ENCODE measurements around the gene TBX15.

Gene TBX15

GRCh38 chr1:118988186-118989005, at the start of gene TBX15:
TSS of gene TBX15 (minus strand) at chr1:118988343. CDS start at chr1:118987795, 548 bp downstream.
- Histone ChIP-seq H3K27me3 (replicated peaks; ENCODE audit: control insufficient read depth, insufficient read depth, low read length) (no peaks in the 10 kb centered on the region), H3K36me3 (ENCODE audit: control insufficient read depth, insufficient read depth, low read length, severe bottlenecking) (no peaks in the 10 kb centered on the region), H3K9ac (ENCODE audit: low read length) (peak within 1 kb of the TSS; percentile 94), H3K4me1 (ENCODE audit: control insufficient read depth, insufficient read depth, low read length) (peaks cover 14% of the 10 kb centered on the region), H3K4me3 (ENCODE audit: low read length) (peak within 1 kb of the TSS; percentile 96), H3K9me3 (ENCODE audit: control insufficient read depth, low read length) (no peaks in the 10 kb centered on the region)
- no peak for DNase-seq (ENCODE audit: low read depth)

DNA sequence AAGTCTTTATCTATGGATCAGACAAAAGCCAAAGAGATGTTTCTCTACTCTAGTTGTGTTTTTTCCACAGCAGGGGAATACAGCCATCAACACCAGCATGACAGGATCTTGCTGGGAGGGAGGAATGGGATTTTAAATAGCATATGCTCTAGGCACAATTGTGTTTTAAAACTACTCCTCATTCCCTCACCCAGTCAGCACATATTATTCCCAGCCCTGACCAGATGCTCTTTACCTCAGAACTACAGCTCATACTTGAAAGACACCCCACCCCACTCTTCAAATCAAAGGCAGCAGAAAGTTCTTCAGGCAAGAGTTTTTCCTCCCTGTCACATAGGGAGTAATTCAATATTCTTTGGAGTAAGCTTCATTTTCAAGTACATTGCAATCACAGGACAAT, 46.2 kb upstream of the TBX15 start:
- Histone ChIP-seq H3K9ac (ENCODE audit: low read length) (no peak overlapping the region), H3K4me3 (ENCODE audit: low read length) (no peak overlapping the region)

DNA sequence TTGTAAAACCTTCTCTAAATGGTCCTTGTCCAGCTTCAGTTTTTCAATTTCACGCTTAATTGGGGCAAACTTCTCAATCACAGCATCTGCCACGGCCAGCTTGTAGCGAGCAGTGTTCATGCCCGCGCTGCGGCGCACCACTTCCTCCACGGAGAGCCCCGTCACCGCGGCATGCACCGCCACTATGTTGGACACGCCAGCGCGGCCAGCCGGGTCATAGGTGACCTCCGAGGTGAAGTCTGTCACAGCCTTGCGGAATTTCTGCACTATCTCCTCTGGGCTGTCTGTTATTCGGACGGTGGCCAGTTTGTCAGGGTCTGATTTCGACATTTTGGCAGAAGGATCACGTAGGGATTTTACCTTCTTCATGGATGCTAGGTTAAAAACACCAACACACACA, 44.8 kb upstream of the TBX15 start:
- H3K36me3 ChIP-seq (ENCODE audit: control insufficient read depth, insufficient read depth, low read length, severe bottlenecking), result peaks cover 18% of the 10 kb centered on the region
- H3K4me3 ChIP-seq (ENCODE audit: low read length), result no peak overlapping the region
- H3K9me3 ChIP-seq (ENCODE audit: control insufficient read depth, low read length), result no peaks in the 10 kb centered on the region
- H3K27me3 ChIP-seq (replicated peaks; ENCODE audit: control insufficient read depth, insufficient read depth, low read length), result no peaks in the 10 kb centered on the region
- DNase-seq (ENCODE audit: low read depth), result no peak
- no peaks in the 10 kb centered on the region for H3K4me1 ChIP-seq (ENCODE audit: control insufficient read depth, insufficient read depth, low read length)
- H3K9ac ChIP-seq (ENCODE audit: low read length), result no peak overlapping the region

More for the DNA sequence above, 46.2 kb upstream of the TBX15 start:
- DNase-seq (ENCODE audit: low read depth), result no peak
- H3K4me1 ChIP-seq (ENCODE audit: control insufficient read depth, insufficient read depth, low read length), result no peaks in the 10 kb centered on the region
- no peaks in the 10 kb centered on the region for H3K27me3 ChIP-seq (replicated peaks; ENCODE audit: control insufficient read depth, insufficient read depth, low read length)
- H3K36me3 ChIP-seq (ENCODE audit: control insufficient read depth, insufficient read depth, low read length, severe bottlenecking), result peaks cover 18% of the 10 kb centered on the region
- H3K9me3 ChIP-seq (ENCODE audit: control insufficient read depth, low read length), result no peaks in the 10 kb centered on the region

DNA sequence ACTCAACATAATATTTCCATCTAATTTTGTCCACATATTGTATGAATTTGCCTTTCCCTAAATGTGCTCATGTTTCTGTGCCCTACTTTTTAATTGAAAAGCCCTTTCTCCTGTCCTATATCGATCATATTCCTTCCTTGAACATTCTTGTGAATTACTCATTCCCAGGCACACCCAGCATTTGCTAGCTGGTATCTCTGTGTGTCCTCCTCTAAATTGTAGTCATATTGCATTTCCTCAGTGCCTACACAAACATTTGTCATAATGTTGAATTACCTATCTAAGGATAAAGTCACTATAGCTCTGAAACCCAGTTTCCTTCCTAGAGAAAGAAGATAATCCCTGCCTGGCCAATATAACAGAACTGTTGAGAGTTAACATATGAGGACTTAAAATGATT, 39.6 kb upstream of the TBX15 start:
- Histone ChIP-seq H3K9me3 (ENCODE audit: control insufficient read depth, low read length) (no peaks in the 10 kb centered on the region), H3K4me3 (ENCODE audit: low read length) (no peak overlapping the region), H3K36me3 (ENCODE audit: control insufficient read depth, insufficient read depth, low read length, severe bottlenecking) (peaks cover 12% of the 10 kb centered on the region), H3K9ac (ENCODE audit: low read length) (no peak overlapping the region), H3K27me3 (replicated peaks; ENCODE audit: control insufficient read depth, insufficient read depth, low read length) (no peaks in the 10 kb centered on the region), H3K4me1 (ENCODE audit: control insufficient read depth, insufficient read depth, low read length) (peaks cover 6% of the 10 kb centered on the region)
- no peak for DNase-seq (ENCODE audit: low read depth)

DNA sequence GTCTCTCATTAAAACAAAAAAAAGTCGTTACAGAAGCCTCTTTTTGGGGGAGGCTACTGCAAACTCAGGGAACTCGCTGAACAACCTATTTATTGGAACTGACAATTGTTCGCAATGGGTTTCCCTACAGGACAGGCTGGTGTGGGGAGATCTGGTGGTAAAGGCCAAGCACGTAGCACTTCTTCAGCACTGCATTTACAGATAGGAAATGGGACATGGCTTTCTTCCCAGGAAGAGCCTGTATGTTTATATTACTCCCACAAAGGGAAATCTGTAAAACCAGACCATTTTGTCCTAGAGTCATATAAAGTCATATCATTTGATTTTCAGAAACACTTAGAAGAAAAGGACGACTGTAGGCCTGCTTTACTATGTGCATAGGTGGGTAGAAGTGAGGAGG, 38.8 kb upstream of the TBX15 start:
- Histone ChIP-seq H3K4me3 (ENCODE audit: low read length) (no peak overlapping the region), H3K36me3 (ENCODE audit: control insufficient read depth, insufficient read depth, low read length, severe bottlenecking) (peaks cover 4% of the 10 kb centered on the region)
- DNase-seq (ENCODE audit: low read depth), result no peak

GRCh38 chr1:119015547-119015946, 27.4 kb upstream of the TBX15 start:
- Histone ChIP-seq H3K4me3 (ENCODE audit: low read length) (no peak overlapping the region), H3K9ac (ENCODE audit: low read length) (no peak overlapping the region), H3K9me3 (ENCODE audit: control insufficient read depth, low read length) (no peaks in the 10 kb centered on the region), H3K27me3 (replicated peaks; ENCODE audit: control insufficient read depth, insufficient read depth, low read length) (no peaks in the 10 kb centered on the region), H3K36me3 (ENCODE audit: control insufficient read depth, insufficient read depth, low read length, severe bottlenecking) (peaks cover 8% of the 10 kb centered on the region), H3K4me1 (ENCODE audit: control insufficient read depth, insufficient read depth, low read length) (peaks cover 4% of the 10 kb centered on the region)
- DNase-seq (ENCODE audit: low read depth), result no peak

More for the DNA sequence above, 38.8 kb upstream of the TBX15 start:
- Histone ChIP-seq H3K27me3 (replicated peaks; ENCODE audit: control insufficient read depth, insufficient read depth, low read length) (no peaks in the 10 kb centered on the region), H3K9me3 (ENCODE audit: control insufficient read depth, low read length) (no peaks in the 10 kb centered on the region), H3K4me1 (ENCODE audit: control insufficient read depth, insufficient read depth, low read length) (peaks cover 6% of the 10 kb centered on the region), H3K9ac (ENCODE audit: low read length) (no peak overlapping the region)

DNA sequence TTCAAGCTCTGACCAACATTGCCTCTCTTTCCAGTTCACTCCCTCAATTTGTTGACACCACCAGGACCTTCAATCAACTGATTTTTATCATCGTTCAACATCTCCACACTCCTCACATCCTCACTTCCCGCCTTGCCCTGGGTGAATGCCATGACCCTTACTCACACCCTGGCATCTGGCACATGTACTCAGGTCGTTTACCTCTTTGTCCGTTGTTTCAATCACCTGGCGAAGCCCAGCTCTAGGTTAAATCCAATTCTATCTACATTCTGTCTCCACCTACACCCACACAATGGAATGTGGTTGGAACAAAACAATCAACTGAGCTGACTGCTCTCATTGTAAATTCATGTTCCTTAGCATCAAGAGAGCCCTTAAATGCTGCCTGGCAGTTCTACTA, 24.2 kb upstream of the TBX15 start:
- no peak for DNase-seq (ENCODE audit: low read depth)
- Histone ChIP-seq H3K9me3 (ENCODE audit: control insufficient read depth, low read length) (no peaks in the 10 kb centered on the region), H3K4me1 (ENCODE audit: control insufficient read depth, insufficient read depth, low read length) (peaks cover 15% of the 10 kb centered on the region), H3K9ac (ENCODE audit: low read length) (no peak overlapping the region), H3K27me3 (replicated peaks; ENCODE audit: control insufficient read depth, insufficient read depth, low read length) (peaks cover under 1% of the 10 kb centered on the region), H3K36me3 (ENCODE audit: control insufficient read depth, insufficient read depth, low read length, severe bottlenecking) (no peaks in the 10 kb centered on the region), H3K4me3 (ENCODE audit: low read length) (no peak overlapping the region)

GRCh38 chr1:119011706-119012105, 23.6 kb upstream of the TBX15 start:
- Histone ChIP-seq H3K36me3 (ENCODE audit: control insufficient read depth, insufficient read depth, low read length, severe bottlenecking) (no peaks in the 10 kb centered on the region), H3K9ac (ENCODE audit: low read length) (no peak overlapping the region)

DNA sequence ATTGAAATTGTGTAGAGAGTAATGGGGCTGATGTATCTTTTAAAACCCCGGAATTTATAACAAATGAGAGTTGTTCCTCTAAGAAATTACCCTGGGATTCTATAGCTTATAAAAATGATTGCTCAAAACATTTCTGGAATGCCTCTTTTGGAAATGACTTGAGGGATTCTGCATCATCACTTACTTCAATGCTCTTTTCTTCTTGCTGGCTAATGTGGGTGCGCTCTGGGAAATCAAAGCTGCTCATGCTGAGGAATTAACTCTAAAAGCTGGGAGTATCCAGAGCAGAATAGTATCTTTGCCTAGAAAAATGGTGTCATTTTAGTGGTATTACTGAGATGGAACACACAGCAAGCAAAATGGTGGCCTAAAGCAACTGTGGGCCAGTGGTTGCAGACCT, 23.0 kb upstream of the TBX15 start:
- no peak overlapping the region for H3K9ac ChIP-seq (ENCODE audit: low read length)
- H3K9me3 ChIP-seq (ENCODE audit: control insufficient read depth, low read length), result peaks cover 5% of the 10 kb centered on the region
- H3K4me3 ChIP-seq (ENCODE audit: low read length), result no peak overlapping the region
- H3K36me3 ChIP-seq (ENCODE audit: control insufficient read depth, insufficient read depth, low read length, severe bottlenecking), result no peaks in the 10 kb centered on the region
- DNase-seq (ENCODE audit: low read depth), result no peak
- peaks cover 11% of the 10 kb centered on the region for H3K27me3 ChIP-seq (replicated peaks; ENCODE audit: control insufficient read depth, insufficient read depth, low read length)
- H3K4me1 ChIP-seq (ENCODE audit: control insufficient read depth, insufficient read depth, low read length), result peaks cover 15% of the 10 kb centered on the region

More at GRCh38 chr1:119011706-119012105, 23.6 kb upstream of the TBX15 start:
- H3K4me1 ChIP-seq (ENCODE audit: control insufficient read depth, insufficient read depth, low read length), result peaks cover 15% of the 10 kb centered on the region
- DNase-seq (ENCODE audit: low read depth), result no peak
- no peak overlapping the region for H3K4me3 ChIP-seq (ENCODE audit: low read length)
- H3K9me3 ChIP-seq (ENCODE audit: control insufficient read depth, low read length), result no peaks in the 10 kb centered on the region
- peaks cover 5% of the 10 kb centered on the region for H3K27me3 ChIP-seq (replicated peaks; ENCODE audit: control insufficient read depth, insufficient read depth, low read length)

DNA sequence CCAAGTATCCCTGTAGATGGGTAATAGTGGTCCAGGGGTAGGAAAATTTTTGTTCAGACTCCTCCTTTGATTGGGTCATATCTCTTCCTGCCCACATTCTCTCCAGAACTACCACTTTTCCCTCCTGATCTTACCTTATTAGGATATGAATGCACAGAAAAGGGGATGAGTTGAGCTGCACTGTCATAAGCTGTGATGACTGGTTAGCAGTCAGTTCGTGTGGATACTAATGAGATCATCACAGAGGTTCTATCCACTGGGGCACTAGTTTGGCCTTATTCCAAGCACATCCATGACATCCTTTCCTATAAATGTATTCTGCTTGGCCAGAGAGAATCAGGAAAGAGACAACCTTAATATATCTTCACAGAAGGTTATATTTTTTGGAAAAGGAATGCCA, 22.1 kb upstream of the TBX15 start:
- H3K27me3 ChIP-seq (replicated peaks; ENCODE audit: control insufficient read depth, insufficient read depth, low read length), result peaks cover 17% of the 10 kb centered on the region
- DNase-seq (ENCODE audit: low read depth), result no peak
- H3K36me3 ChIP-seq (ENCODE audit: control insufficient read depth, insufficient read depth, low read length, severe bottlenecking), result no peaks in the 10 kb centered on the region
- H3K9me3 ChIP-seq (ENCODE audit: control insufficient read depth, low read length), result peaks cover 10% of the 10 kb centered on the region
- no peak overlapping the region for H3K4me3 ChIP-seq (ENCODE audit: low read length)
- no peak overlapping the region for H3K9ac ChIP-seq (ENCODE audit: low read length)
- H3K4me1 ChIP-seq (ENCODE audit: control insufficient read depth, insufficient read depth, low read length), result peaks cover 15% of the 10 kb centered on the region

DNA sequence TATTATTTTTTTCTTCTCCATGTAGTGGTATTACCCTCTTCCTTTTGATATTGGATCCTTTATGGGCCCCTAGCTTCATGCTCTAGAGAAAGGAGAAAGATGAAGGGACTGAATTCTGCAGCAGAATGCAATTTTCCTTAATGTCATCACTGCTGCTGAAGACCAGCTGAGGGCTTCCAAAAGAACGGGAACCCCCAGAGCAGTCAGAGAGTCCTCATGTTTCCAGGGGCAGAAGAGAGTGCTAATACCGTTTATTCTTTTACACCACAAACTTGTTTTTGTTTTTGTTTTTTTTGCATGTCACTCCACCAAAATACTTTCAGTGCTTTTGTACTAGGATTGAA, 21.1 kb upstream of the TBX15 start:
- H3K9ac ChIP-seq (ENCODE audit: low read length), result peak overlapping the region; percentile 50
- peak overlapping the region; percentile 76 for H3K4me3 ChIP-seq (ENCODE audit: low read length)
- H3K9me3 ChIP-seq (ENCODE audit: control insufficient read depth, low read length), result peaks cover 10% of the 10 kb centered on the region
- no peaks in the 10 kb centered on the region for H3K36me3 ChIP-seq (ENCODE audit: control insufficient read depth, insufficient read depth, low read length, severe bottlenecking)
- peaks cover 17% of the 10 kb centered on the region for H3K27me3 ChIP-seq (replicated peaks; ENCODE audit: control insufficient read depth, insufficient read depth, low read length)
- DNase-seq (ENCODE audit: low read depth), result no peak
- H3K4me1 ChIP-seq (ENCODE audit: control insufficient read depth, insufficient read depth, low read length), result peaks cover 15% of the 10 kb centered on the region
